Activated CD8-positive, alpha-beta memory T cell treated with anti-CD3 and anti-CD28 coated beads, Interleukin-2, amount 50 U/mL, for 1 hour (primary cell): ENCODE results near the gene GPR65.

ENCODE experiments used
- DNase-seq: peaks from one replicate; pipeline ENCODE4 v3.0.0-alpha.2; 2020; ENCODE audit errors: extremely low read depth

The GPR65 gene, protein sequence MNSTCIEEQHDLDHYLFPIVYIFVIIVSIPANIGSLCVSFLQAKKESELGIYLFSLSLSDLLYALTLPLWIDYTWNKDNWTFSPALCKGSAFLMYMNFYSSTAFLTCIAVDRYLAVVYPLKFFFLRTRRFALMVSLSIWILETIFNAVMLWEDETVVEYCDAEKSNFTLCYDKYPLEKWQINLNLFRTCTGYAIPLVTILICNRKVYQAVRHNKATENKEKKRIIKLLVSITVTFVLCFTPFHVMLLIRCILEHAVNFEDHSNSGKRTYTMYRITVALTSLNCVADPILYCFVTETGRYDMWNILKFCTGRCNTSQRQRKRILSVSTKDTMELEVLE

DNA sequence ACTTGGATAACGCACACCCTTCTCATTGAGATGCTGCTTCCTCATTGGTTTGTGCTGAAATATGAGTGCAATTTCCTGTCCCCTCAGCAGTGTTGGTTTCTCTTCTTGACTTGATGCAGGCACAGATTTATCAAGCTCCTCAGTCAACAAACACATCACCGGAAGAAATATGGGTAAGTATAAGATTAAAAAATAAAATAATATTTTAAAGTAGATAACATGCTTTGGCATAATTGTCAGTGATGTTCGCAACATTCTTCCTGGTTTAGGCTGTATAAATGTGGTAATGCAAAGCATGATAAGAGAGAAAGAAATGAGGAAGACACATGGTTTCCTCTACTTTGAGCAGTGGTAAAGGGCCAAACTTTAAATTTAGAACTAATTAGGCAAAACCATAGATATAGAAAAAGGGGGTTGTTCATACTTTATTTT is at the start of gene GPR65:
TSS of gene GPR65 (plus strand) at position 86 of the 432 bp plus-strand sequence. CDS start 5,713 bp downstream, outside the sequence.
- DNase-seq, result no peak

DNA sequence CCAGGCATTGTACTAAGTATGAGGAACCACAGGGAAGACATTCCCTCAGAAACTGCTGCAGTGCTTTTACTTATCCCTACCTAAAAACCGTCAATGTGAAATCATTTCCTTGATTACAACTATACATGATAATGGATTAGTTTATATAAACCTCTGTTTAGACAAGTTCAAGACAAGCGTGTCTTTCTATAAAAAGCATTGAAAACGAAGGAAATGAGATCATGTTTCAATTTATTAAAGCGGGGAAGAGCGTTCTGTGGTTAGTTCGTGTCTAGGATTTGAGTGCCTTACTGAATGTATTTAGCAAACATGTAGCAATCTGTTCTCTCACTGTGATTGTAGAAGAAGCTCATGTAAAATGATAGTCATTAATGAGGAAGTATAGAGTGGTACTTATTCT is 49.4 kb upstream of the GPR65 start:
- no peak for DNase-seq

DNA sequence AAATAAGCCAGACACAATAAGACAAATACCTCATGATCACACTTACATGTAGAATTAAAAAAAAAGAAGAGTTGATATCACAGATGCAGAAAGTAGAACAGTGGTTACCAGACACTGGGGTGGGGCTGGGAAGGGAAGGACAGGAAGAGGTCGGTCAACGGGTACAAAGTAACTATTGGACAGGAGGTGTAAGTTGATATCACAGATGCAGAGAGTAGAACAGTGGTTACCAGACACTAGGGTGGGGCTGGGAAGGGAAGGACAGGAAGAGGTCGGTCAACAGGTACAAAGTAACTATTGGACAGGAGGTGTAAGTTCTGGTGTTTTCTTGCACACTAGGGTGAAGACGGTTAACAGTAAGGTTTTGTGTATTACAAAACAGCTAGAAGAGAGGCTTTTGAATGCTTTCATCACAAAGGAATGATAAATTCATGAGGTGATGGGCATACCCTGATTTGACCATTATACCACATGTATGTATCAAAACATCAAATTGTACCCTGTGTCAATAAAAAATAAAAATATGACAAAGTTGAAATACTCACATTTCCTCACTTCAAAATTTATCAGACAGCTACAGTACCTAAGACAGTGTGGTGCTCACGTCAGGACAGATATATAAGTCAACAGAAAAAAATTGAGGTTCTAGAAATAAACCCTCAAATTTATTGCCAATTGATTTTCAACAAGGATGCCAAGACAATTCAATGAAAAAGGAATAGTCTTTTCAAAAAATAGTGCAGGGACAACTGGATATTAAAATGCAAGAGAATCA is 44.7 kb upstream of the GPR65 start:
- DNase-seq, result no peak

DNA sequence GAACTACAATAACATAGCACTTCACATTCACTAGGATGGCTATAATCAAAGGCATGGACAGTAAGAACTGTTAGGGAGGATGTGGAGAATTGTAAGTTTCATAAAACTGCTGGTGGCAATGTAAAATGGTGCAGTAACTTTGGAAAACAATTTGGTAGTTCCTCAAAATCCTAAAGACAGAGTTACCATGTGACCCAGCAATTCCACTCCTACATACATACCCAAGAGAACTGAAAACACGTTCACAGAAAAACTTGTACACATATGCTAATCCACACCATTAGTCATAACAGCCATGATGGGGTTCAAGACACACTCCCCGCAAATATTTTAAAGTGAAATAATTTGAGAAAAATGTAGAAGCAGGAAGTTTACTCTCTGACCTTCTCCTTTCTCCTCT is 43.7 kb upstream of the GPR65 start:
- DNase-seq, result no peak

DNA sequence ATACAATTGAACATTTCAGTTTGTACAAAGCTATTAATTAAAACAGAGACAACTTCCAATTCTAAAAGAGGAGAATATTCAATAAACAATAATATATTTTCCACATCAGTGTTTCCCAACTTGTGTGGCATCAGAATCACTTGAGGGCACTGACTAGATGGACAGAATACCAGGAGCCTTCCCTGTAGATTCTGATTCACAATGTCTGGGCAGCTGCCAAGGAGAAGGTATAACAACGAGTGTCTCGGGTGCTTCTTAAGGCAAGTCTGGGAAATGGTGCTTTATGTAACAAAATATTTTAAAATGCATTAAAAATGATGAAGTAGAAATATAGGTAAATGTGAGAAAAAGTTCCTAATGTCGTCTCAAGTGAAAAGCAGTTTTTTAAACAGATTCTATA is 38.1 kb upstream of the GPR65 start:
- no peak for DNase-seq

DNA sequence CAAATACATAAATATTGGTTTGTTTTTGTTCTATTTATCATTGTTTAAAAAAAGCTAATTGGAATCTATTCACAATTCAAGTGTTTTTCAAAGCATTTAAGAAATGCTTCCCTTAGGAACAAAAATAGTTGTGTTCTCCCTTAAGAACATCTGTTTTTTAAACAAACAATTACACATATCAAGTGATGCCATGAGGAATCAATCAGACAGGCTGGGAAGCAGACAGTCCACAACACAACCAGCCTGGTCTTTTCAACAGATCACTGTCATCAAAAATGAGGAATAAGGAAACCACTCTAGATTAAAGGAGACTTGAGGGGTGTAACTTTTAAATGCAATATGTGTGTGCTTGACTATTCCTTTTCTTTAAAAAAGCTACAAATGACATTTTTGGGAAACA is 37.4 kb upstream of the GPR65 start:
- no peak for DNase-seq

DNA sequence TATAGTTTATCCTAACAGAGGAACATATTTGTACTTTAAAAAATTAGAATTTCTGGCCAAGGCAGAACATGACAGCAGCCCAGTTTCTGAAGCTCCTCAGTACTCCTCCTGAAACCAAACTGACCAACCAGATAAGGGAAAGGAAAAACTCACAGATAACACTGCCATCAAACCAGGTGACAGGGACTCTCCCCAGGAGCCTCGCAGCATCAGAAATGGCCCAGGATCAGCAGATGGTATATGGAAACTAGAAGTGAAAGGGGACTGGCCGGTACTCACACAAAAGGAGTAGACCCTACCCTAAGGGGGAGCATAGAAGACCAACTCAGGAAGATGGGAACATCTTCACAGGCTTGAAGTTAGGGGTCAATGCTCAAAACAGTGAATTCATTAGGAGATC is 33.9 kb upstream of the GPR65 start:
- no peak for DNase-seq

DNA sequence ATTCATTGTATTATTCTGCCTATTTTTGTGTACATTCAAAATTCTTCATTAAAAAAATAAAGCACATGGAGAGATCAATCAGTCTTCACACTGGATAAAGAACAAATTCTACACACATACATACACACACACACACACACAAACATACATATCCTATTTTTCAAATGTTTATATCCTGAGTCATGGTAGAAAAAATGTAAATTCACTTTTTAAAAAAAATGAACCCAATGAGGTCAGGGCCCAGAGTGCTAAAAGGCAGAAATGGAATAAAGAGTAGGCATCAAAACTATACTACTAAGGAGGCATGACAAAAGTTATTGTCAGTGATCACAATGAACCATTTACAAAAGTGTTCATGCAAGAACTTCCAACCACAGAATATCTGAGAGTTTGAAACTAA is 29.3 kb upstream of the GPR65 start:
- DNase-seq, result no peak

DNA sequence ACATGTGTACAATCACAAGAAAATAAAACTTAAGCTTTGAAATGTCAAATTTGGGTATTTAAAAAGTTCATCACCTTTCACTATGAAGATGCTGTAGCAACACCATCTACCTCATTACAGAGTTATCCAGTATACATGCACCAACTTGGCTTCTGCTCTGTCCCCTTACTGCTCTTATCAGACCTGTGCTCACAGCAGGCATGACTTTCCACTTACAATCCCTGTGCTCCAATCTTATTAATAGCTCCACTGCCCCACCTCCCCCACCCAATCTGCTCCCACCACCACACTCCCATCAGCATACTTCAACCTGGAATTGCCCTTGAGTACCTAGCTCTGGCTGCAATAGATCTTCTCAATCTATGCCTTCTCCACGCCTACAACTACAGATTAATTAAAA is 25.2 kb upstream of the GPR65 start:
- DNase-seq, result no peak

DNA sequence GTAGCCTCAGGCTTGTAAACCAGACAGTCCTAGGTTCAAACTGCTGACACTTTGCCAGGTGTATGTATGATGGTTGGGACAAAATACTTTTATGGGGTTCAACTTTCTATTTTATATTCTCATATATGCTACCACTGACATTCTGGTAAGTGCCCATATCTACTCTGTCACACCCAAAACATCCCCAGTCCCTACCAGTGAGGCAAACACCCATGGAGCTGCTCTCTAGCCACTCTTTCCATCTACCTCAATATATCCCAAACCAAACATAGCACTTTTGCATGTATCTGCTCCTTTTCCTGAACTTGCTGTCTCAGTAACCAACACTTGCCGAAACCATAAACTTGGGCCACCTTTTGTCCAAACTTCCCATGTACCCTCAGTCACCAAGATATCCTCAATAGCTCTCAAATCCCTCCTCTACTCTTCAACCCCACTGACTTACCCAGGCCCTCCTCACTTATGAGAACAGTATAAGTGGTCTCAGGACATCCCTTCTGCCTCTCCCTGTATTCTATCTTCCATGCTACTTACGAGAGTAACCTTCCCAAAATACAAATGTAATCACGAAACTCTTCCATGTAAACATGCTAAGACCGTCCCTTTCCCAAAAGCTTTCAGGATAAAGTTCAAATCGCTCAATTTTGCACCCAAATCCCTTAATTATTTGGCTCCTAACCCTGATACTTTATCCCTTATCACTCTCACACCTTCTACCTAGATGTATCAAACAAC is 15.5 kb upstream of the GPR65 start:
- DNase-seq, result no peak

DNA sequence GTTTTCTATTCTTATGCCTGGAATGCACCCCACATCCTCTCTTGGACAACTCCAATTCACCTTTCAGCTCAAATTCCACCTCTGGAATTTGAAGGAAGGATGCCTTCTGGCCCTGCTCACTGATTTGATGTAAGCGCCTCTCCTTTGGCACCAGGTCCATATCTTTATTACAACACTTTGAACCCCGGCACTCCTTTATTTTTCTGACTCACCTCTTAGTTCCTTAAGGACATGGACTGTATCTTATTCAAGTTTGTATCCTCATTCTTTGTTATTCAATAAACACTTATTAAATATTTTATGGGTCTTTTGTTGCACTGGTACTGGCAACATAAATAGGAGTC is 15.0 kb upstream of the GPR65 start:
- DNase-seq, result no peak

DNA sequence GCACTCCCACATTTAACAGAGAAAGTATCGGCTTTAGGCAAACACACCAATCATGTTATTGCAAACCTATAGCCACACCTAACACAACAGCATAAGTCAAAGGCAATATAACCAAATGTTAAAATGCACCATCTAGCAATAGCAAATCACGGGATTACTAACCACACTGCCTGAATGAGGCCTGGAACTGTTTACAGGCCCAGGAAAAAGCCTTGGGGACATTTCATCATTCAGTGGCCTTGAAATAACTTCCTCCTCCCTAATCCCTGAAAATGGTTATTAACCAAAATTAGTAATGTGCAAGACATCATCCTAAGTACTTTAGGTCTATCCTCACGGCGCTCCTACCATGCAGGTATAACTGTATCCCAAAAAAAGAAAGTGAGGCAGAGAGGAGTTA is 14.3 kb upstream of the GPR65 start:
- no peak for DNase-seq

DNA sequence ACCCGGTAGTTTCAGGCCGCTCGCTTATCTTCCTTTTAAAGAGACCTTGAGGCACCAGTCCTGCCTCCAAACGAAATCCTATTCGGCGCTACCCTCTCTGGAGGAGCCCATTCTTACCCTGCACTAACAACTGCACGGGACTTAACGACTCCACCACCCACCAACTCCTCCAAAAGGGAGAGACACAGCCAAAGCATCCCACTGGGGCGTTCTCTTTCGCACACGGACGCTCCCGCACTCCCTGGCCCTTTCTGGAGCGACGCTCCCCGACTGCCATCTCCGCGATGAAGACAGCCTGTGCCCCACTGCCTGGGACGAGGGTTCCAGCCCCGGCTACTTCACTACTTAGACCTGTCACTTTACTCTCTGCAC is 12.6 kb upstream of the GPR65 start:
- DNase-seq, result no peak

DNA sequence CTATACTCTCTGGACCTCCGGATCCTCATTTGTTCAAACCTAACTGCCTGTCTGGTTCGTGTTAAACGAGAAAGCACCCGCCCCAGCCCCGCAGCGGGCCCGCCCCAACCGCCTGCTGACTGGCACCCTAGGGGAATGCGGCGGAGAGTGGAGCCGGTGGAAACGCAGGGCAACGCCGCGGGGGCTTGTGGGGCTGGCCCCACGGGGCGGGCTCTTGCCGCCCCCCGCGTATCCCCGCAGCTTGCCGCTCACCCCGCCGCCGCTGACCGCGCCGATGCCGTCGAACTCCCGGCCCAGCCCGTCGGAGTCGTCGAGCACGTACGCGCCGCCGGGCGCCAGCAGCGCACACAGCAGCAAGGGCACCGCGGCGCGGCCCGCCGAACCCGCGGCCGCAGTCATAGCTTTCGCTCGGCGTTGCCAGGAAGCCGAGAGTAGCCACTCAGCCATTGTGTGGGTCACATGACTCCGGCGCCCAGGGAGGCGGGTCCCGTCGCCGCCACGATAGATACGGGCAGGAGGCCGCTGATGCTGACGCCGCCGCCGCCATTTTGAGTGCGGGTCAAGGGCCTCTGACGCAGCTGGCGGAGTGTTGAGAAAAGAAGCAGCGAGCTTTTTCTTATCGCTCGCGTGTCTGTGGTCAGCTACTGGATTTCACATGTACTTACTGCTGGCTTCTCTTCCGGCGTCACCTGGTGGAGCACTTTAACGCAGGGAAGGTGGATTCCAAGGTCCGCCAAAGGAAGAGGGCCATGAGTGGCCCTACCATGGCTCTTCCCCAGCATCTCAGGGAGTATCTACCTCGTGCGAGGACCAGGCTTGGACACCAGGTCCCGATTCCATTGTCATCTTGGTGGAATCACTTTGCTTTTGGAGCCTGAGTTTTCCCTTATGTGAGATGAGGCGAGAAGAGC is 12.0 kb upstream of the GPR65 start, which contains the start of gene GALC:
TSS of gene GALC (minus strand) at position 465 of the 911 bp plus-strand sequence. CDS start at position 447, 18 bp downstream.
- peak; percentile 92 for DNase-seq

DNA sequence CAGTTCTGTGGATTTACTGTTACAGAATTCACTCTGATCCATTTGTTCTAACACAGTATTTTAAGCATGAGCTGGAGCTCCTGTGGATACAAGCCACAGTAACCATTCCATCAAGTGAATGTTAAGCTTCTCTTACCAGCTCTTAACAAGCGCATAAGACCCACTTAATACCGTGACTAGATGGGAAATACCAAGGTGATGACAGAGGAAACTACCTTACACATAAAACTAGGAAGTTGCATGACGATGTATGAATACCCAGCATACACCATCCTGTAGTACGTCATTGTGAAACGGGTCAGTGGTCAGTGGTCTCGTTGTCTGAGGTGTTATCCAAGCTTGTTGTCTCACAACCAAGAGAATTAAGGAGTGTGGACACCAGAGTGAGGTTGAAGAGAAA is 10.0 kb upstream of the GPR65 start:
- no peak for DNase-seq

DNA sequence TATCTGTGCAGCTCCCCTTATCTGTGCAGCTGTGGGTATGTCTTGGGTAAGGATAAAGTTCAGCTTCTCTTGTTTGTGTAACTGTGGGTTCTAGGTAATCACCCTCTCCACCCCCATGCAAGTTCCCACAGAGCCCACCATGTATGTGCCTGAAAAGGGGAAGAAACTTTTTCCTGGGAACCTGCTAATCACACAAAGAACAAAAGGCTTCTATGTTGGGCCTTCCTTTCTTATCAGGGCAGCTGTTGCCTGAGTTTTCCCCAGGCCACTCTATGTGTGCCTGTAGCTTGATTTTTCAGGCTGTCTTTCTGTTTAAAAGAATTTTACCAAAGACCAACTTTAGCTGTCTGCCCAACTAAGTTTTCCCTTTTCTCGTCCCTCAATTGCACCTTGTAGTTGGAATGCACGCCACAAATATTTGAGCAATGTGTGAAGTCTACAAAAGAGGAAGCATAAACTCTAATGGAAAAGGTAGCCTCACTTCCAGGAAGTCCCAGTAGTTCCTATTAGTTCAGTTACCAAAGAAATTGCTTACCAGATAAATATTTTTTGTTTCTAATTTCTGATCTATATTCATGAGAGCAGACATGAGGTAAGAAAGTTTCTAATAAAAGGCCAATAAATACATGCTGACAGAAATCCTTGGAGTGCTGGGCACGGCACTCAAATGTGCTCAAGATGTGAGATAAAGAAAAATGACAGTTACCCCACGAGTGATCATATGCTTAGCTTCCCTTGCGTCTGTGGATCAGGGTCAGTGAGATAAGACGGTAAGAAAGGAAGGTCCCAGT is 9.2 kb upstream of the GPR65 start:
- DNase-seq, result no peak

DNA sequence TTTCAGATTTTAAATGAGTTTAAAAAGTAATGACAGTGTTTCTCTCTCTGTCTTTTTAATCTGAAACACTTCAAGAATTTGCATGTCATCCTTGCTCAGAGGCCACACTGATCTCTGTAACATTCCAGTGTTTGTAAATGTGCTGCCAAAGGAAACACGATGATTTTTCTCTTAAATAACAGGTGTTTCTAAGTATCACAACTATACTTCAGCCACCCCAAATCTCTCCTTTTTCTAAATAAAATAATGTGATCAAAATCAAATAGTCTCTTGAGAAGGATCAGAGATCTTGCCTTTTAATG is 8.7 kb upstream of the GPR65 start:
- no peak for DNase-seq

DNA sequence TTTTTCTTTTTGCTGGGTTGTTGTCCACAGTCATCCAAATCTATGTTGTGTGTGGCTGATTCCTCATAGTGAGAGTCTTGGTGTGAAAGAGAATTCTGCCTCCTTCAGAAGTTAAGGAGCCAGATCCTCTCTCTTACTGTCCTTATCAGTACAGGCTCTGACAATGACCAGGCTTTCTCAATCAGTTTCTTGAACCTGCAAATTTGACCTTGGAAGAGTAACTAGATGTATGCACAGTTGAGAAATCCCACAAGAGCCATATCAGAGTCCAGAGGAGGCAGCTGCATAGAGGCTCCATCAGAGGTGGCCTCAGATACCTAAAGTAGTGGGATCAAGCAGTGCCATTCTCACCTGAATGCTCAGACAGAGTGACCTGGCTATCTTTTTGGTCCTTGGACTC is 6.5 kb upstream of the GPR65 start:
- no peak for DNase-seq

DNA sequence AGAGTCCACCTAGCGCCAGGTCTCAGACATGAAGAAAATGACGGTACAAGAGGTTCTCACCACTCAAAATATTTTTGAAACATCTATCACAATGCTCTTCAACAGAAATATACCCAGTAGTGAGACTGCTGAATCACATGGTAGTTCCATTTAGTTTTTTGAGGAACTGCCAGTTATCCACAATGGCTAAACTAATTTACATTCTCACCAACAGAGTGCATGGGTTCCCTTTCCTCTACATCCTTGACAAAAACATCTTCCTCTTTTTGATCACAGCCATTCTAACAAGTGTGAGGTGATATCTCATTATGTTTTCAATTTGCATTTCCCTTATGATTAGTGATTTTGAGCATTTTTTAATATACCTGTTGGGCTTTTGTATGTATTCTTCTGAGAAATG is 5.7 kb upstream of the GPR65 start:
- DNase-seq, result no peak

DNA sequence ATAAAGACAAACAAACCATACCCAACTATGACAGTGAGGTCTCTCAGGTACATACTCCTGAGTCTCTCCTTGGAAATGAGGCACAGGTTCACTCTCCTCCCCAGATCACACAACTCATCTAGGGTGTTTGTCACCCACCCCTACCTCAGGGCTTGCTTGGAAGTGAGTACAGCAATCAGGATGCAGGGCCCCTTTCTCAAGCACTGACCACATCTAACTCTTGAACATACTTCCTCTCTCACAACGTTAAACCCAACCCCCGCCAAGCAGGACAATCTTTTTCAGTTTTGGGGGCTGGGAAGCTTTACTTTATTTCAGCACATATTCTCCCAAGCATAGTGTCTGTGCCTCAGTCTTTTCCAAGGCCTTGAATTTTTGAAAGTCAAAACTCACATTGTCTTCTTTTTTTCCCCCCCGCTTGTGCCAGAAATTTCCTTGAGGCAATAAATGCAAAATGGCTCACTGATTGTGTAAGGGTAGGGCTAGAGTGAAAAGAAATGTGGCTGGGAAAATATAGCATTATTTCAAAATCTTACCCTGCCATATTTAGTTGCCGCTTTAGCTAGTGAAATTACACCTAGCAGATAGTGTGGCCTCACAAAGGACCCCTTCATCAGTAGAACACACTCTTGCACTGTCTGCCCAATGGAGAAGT is 2.4 kb upstream of the GPR65 start:
- no peak for DNase-seq

DNA sequence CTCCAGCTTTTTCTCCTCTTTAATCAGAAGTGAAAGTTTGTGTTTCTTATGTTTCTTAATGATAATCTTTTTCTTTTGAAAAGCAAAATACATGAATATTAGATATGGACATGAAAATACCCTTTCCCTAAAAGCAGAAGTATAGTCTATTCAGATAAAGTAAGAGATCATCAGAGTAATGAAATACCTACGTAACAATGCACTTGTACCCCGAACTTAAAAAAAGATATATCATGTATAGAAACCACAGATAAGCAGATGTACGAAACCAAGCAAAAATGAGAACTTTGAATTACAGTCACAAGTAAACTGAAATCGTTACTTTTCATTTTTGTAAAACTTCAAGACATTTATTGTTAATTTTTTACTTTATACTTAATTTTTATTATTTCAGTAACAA is 1.5 kb upstream of the GPR65 start:
- DNase-seq, result no peak
